ENCODE results near the gene MAP1LC3C. TPM values are rescaled to one million over a fixed set of nuclear protein-coding genes. Genes with fewer than 3 reads are reported as not detected.
"Not testable (repeated sequence)": the region's sequence is repeated elsewhere in the genome, so short reads cannot be mapped to it uniquely, and the experiment has no call there.

MAP1LC3C gene
- total RNA-seq, 2 donors from 2014 or later = 0.22 TPM; not detected in 1

DNA sequence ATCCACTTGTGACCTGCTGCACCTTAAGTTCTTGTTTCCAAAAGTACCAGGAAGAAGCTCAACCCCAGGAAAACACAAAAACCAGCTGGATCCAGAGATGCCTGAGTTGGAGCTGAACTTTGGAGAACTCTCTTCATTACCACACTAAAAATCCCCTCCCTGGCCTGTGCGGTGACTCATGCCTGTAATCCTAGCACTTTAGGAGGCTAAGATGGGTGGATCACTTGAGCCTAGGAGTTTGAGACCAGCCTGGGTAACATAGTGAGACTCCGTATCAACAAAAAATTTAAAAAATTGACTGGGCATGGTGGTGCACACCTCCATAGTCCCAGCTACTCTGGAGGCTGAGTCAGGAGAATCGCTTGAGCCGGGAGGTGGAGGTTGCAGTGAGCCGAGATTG lies 6.2 kb downstream of the MAP1LC3C start:
- no peaks in the 10 kb centered on the region for H3K36me3 Mint-ChIP-seq (ENCODE audit: low read depth)
- Histone ChIP-seq H3K4me3 (ENCODE audit: low read length) (no peak overlapping the region), H3K27ac (ENCODE audit: low read depth, low read length) (no peak overlapping the region), H3K27me3 (ENCODE audit: control insufficient read depth, insufficient read depth, low read length, poor library complexity, severe bottlenecking) (peaks cover 5% of the 10 kb centered on the region), H3K4me1 (ENCODE audit: control insufficient read depth, insufficient read depth, low read length) (no peaks in the 10 kb centered on the region), H3K9me3 (ENCODE audit: control insufficient read depth, low read length) (no peaks in the 10 kb centered on the region), H3K36me3 (ENCODE audit: control insufficient read depth, insufficient read depth, low read length) (no peaks in the 10 kb centered on the region), H3K9ac (ENCODE audit: extremely low read depth, low read length, poor library complexity, severe bottlenecking) (no peak overlapping the region)
- no peak overlapping the region for H3K27ac Mint-ChIP-seq
- no peaks in the 10 kb centered on the region for H3K9me3 Mint-ChIP-seq
- H3K4me1 Mint-ChIP-seq = peaks cover 6% of the 10 kb centered on the region
- no peak for DNase-seq
- H3K27me3 Mint-ChIP-seq (ENCODE audit: insufficient read depth) = peaks cover 23% of the 10 kb centered on the region
- H3K4me3 Mint-ChIP-seq = no peak overlapping the region
- TF ChIP-seq, protein P1, sequence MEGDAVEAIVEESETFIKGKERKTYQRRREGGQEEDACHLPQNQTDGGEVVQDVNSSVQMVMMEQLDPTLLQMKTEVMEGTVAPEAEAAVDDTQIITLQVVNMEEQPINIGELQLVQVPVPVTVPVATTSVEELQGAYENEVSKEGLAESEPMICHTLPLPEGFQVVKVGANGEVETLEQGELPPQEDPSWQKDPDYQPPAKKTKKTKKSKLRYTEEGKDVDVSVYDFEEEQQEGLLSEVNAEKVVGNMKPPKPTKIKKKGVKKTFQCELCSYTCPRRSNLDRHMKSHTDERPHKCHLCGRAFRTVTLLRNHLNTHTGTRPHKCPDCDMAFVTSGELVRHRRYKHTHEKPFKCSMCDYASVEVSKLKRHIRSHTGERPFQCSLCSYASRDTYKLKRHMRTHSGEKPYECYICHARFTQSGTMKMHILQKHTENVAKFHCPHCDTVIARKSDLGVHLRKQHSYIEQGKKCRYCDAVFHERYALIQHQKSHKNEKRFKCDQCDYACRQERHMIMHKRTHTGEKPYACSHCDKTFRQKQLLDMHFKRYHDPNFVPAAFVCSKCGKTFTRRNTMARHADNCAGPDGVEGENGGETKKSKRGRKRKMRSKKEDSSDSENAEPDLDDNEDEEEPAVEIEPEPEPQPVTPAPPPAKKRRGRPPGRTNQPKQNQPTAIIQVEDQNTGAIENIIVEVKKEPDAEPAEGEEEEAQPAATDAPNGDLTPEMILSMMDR (conservative IDR thresholded peaks at IDR 0.05) = no peak
- 89 to 93% methylated on average over 5 of the region's 5 CpGs for WGBS, 2 experiments (ENCODE audit: insufficient coverage in 1 of 2, insufficient read length in 1 of 2)

DNA sequence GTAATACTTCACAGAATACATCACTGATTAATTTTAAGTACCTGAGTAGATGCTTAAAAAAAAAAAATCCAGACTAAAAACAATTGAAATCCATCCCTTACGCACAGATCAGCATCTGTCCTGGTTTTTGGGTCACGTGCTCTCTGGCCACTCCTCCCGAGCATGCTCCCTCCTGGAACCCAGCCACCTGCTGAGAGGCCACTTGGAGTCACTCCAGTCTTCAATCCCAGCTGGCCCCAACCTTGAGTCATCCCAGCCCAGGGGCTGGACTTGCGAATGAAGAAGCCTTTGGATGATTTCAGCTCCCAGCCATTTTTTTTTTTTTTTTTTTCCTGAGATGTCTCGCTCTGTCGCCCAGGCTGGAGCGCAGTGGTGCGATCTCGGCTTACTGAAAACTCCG lies 8.9 kb downstream of the MAP1LC3C start:
- 71 to 92% methylated on average over 4 to 10 of the region's 10 CpGs for WGBS, 2 experiments (ENCODE audit: insufficient coverage in 1 of 2, insufficient read length in 1 of 2)
- Mint-ChIP-seq H3K4me3 (no peak overlapping the region), H3K9me3 (no peaks in the 10 kb centered on the region), H3K4me1 (peaks cover 3% of the 10 kb centered on the region), H3K27ac (no peak overlapping the region), H3K27me3 (ENCODE audit: insufficient read depth) (peaks cover 9% of the 10 kb centered on the region), H3K36me3 (ENCODE audit: low read depth) (no peaks in the 10 kb centered on the region)
- no peak overlapping the region for H3K9ac ChIP-seq (ENCODE audit: extremely low read depth, low read length, poor library complexity, severe bottlenecking)
- peak; percentile 80 for DNase-seq
- no peak overlapping the region for H3K27ac ChIP-seq (ENCODE audit: low read depth, low read length)
- no peaks in the 10 kb centered on the region for H3K9me3 ChIP-seq (ENCODE audit: control insufficient read depth, low read length)
- TF ChIP-seq, protein P1 (conservative IDR thresholded peaks at IDR 0.05) = no peak
- H3K4me3 ChIP-seq (ENCODE audit: low read length) = no peak overlapping the region
- H3K4me1 ChIP-seq (ENCODE audit: control insufficient read depth, insufficient read depth, low read length) = no peaks in the 10 kb centered on the region
- H3K27me3 ChIP-seq (ENCODE audit: control insufficient read depth, insufficient read depth, low read length, poor library complexity, severe bottlenecking) = no peaks in the 10 kb centered on the region
- no peaks in the 10 kb centered on the region for H3K36me3 ChIP-seq (ENCODE audit: control insufficient read depth, insufficient read depth, low read length)

DNA sequence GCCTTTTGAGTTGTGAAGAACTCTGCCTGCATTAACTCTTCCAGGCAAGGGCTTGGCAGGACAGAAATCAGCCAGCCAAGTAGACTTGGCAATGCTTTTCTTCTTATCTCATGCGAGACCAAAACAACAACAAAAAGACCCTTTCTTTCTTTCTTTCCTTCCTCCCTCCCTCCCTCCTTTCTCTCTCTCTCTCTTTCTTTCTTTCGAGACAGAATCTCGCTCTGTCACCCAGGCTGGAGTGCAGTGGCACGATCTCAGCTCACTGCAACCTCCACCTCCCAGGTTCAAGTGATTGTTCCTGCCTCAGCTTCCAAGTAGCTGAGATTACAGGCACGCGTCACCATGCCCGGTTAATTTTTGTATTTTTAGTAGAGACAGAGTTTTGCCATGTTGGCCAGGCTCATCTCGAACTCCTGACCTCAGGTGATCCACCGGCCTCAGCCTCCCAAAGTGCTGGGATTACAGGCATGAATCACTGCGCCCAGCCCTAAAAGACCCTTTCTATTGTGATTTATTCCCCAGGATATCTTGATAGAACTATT lies 10.4 kb downstream of the MAP1LC3C start:
- H3K27ac ChIP-seq (ENCODE audit: low read depth, low read length) = peak overlapping the region; percentile 29
- peak overlapping the region; percentile 3 for H3K27ac Mint-ChIP-seq
- 79 to 92% methylated on average over 9 to 10 of the region's 10 CpGs for WGBS, 2 experiments (ENCODE audit: insufficient coverage in 1 of 2, insufficient read length in 1 of 2)
- H3K4me1 ChIP-seq (ENCODE audit: control insufficient read depth, insufficient read depth, low read length); H3K36me3 Mint-ChIP-seq (ENCODE audit: low read depth); H3K4me1 Mint-ChIP-seq; H3K27me3 Mint-ChIP-seq (ENCODE audit: insufficient read depth); H3K4me3 Mint-ChIP-seq; H3K9me3 ChIP-seq (ENCODE audit: control insufficient read depth, low read length); H3K27me3 ChIP-seq (ENCODE audit: control insufficient read depth, insufficient read depth, low read length, poor library complexity, severe bottlenecking); DNase-seq; H3K4me3 ChIP-seq (ENCODE audit: low read length); H3K9ac ChIP-seq (ENCODE audit: extremely low read depth, low read length, poor library complexity, severe bottlenecking); H3K9me3 Mint-ChIP-seq; H3K36me3 ChIP-seq (ENCODE audit: control insufficient read depth, insufficient read depth, low read length): not testable (repeated sequence)

DNA sequence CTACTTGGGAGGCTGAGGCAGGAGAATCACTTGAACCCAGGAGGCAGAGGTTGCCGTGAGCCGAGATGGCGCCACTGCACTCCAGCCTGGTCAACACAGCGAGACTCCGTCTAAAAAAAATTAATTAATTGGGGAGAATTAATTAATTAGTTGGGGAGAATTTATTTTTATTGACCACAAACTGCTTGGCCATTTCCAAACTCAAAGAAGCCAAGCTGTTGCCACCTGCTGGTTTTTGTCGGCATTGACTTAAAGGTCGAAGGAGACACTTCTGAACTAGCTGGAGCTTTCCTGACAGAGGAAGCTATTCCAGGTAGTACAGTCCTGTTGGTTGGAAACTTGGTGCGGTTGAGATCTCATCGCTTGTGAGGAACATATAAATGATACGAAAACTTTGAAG lies 13.1 kb downstream of the MAP1LC3C start:
- Histone ChIP-seq H3K27me3 (ENCODE audit: control insufficient read depth, insufficient read depth, low read length, poor library complexity, severe bottlenecking) (no peaks in the 10 kb centered on the region), H3K36me3 (ENCODE audit: control insufficient read depth, insufficient read depth, low read length) (no peaks in the 10 kb centered on the region), H3K4me3 (ENCODE audit: low read length) (no peak overlapping the region), H3K4me1 (ENCODE audit: control insufficient read depth, insufficient read depth, low read length) (no peaks in the 10 kb centered on the region), H3K27ac (ENCODE audit: low read depth, low read length) (no peak overlapping the region), H3K9me3 (ENCODE audit: control insufficient read depth, low read length) (no peaks in the 10 kb centered on the region), H3K9ac (ENCODE audit: extremely low read depth, low read length, poor library complexity, severe bottlenecking) (no peak overlapping the region)
- no peaks in the 10 kb centered on the region for H3K4me1 Mint-ChIP-seq
- H3K27me3 Mint-ChIP-seq (ENCODE audit: insufficient read depth) = no peaks in the 10 kb centered on the region
- peak; percentile 84 for DNase-seq
- no peaks in the 10 kb centered on the region for H3K36me3 Mint-ChIP-seq (ENCODE audit: low read depth)
- no peak overlapping the region for H3K4me3 Mint-ChIP-seq
- peaks cover 7% of the 10 kb centered on the region for H3K9me3 Mint-ChIP-seq
- TF ChIP-seq, protein P1 (conservative IDR thresholded peaks at IDR 0.05) = peak; percentile 75
- no peak overlapping the region for H3K27ac Mint-ChIP-seq
- WGBS, 2 experiments (ENCODE audit: insufficient coverage in 1 of 2, insufficient read length in 1 of 2) = 74 to 75% methylated on average over 7 to 10 of the region's 10 CpGs
